HG02798 (cell line): Measurements from ENCODE around the gene CETP.
"Not testable (repeated sequence)": the region's sequence is repeated elsewhere in the genome, so short reads cannot be mapped to it uniquely, and the experiment has no call there.

Source experiments
- ATAC-seq: cut with Tn5 transposase; IDR thresholded peaks from one replicate; pipeline ENCODE4 v1.9.1; 2021; ENCODE audit warnings: mild to moderate bottlenecking; ENCODE audit not compliant: unreplicated experiment, poor library complexity

The CETP gene

DNA sequence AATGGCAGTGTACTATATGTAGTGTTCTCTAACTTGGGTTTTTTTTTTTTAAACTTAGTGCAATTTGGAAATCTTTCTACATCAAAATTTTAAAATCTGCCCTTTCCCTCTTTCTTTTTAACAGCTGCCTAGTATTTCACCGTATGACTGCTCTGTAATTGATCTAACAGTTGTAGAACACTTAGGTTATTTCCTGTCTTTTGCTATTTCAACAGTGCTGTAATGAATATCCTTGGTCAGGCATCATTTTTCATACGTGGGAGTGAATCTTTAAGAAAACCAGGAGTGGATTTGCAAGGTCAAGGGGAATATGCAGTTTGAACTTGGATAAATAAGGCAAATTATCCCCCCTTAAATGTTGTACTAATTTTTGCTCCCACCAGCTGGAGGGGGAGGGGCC, 31.5 kb downstream of the CETP start:
- ATAC-seq = no peak

GRCh38 chr16:56994311-56994710, 32.6 kb downstream of the CETP start:
- no peak for ATAC-seq

GRCh38 chr16:56995136-56995805, 33.5 kb downstream of the CETP start:
- no peak for ATAC-seq

- no peak for ATAC-seq
Measured at GRCh38 chr16:56997264-56997663, 35.5 kb downstream of the CETP start.

GRCh38 chr16:56997931-56998330, 36.2 kb downstream of the CETP start:
- no peak for ATAC-seq

DNA sequence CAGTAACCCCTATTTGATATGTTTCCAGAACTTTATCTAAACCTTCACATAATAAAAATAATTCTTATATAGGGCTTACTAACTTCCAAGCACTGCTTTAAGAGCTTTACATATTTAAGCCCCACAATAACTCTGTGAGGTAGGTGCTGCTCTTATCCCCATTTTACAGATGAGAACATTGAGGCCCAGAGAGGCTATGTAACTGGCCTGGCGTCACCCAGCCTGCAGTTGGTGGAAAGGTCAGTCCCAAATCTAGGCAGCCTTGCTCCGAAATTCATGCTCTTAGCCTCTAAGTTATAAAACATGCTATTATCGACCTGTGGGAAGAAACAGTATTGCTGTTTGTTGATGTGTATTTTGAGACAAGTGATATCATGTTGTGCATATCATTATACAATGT, 36.6 kb downstream of the CETP start:
- ATAC-seq = no peak

GRCh38 chr16:56998861-56999260, 37.1 kb downstream of the CETP start:
- ATAC-seq = no peak

DNA sequence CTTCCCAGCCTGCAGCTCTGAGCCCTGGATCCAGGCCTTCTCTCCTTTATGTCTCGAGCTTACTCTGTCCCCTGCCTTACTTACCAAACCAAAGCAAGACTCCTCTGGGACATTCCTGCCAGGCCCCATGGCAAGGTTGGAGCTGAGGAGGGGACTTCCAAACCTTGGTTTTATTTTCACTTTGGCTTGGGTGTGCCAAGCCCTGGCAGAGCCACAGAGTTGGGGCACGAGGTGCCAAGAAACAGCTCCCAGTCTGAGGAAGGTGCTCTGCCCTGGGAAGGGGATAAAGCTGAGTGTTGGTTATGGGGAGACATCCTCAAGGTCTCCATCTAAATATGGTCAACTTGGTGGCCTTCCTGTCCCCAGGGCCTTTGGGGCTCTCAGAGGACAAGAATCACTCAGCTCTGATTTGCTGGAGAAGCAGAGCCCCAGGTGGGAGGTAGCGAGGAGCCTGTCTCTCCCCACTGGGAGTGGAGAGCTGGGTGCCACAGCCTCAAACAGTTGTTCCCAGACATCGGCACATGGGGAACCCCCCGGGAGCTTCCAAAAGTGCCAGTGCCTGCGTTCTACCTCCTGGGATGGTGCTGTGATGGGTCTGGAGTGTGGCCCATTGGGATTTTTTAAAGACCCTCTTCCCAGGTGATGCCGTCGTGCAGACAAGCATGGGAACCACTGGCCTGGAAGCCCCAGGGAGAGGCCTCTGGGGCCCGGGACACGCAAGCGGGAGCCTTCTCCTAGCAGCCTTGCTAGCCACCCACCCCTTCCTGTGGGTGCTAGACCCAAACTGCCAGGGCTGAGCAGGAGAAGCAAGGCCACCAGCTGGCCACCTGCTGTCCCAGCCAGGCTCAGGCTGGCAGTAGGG, 37.9 kb downstream of the CETP start:
- no peak for ATAC-seq

- peak; percentile 33 for ATAC-seq
Measured at GRCh38 chr16:57000271-57001025, 38.7 kb downstream of the CETP start.

- ATAC-seq = no peak
Measured at GRCh38 chr16:57001026-57001679, 39.4 kb downstream of the CETP start.

DNA sequence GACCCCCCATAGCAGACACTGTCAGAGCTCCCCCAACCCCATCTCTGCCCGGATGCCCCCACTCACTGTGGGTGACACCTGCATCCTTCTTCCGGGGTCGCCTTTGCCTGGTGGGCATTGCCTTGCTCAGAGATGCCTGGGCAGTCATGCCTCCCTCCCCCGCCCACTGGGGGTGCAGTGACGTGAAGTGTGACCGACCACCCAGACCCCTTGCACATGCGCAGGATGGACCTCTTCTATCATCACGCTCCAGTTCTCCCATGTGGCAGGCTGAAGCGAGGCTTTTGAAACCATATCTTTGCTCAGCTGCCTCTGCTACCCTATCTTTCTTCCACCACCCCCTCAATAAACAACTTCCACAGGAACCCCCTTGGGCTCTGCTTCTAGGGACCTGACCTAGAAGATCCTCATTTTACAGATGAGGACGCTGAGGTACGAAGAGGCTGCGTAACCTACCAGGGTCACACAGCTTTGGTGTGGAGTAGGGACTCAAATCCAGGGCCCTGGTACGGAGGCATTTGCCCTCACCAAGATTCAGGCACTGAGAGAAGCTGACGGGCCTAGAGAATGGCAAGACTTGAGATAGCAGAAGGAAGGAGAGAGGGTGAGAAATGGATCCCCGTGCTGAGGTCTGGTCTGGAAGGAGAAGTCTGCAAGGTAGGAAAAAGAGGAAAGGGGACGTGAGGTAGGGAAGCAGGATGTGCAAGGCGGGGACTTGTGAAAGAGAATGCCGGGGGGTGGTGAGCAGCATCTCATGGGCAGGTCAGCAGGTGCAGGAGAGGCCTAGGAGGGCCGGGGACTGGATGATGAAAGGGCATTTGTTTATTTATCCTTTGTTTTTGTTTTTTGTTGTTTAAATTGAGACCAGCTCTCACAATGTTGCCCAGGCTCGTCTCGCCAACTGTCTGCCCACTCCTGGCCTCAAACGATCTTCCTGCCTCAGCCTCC, 42.0 kb downstream of the CETP start:
- no peak for ATAC-seq

DNA sequence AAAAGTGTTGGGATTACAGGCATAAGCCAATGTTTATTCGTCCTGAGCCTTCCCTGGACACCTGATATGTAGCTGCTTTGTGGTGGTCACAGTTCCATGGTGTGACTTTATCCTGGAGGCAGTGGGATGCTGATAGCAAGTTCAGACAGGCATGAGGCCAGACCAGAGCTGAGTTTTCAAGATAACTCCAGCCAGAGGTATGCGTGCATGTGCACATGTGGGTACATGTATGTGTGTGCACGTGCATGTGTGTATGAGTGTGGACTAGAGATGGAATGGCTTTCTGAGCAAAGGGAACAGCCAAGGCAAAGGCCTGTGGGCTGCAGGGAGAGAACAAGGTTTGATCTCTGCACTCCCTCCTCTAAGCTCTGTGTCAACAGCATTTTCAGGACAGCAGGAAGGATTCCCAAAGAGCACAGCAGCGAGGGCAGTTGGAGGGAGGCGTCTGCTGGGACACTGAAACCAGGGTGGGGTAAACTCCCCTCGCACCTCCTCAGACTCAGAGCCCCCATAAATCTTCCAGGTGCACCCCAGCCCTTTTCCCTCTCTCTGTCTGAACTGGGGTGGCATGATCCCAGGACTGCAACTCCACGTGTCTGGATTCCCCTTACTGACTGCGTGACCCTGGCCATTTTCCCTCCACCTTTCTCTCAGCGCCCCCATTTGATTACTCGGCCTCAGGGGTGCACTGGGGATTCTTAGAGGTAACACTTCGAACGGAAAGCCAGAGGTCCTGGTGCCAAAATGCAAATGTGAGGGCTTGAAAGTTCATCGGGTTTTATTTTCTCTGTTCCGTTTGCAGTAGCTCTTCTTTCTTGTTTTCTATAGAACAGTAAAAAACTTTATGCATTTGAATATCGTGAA, 42.9 kb downstream of the CETP start:
- ATAC-seq = no peak

DNA sequence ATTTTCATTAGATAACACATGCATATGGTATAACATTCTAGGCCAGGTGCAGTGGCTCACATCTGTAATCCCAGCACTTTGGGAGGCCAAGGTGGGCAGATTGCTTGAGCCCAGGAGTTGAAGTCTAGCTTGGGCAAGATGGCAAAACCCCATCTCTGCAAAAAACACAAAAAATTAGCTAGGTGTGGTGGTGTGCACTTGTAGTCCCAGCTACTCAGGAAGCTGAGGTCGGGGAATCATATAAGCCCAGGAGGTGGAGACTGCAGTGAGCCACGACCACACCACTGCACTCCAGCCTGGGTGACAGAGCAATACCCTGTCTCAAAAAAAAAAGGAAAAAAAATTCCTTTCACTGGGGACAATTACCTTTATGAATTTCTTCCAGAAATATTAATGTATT, 43.8 kb downstream of the CETP start:
- ATAC-seq = not testable (repeated sequence)

DNA sequence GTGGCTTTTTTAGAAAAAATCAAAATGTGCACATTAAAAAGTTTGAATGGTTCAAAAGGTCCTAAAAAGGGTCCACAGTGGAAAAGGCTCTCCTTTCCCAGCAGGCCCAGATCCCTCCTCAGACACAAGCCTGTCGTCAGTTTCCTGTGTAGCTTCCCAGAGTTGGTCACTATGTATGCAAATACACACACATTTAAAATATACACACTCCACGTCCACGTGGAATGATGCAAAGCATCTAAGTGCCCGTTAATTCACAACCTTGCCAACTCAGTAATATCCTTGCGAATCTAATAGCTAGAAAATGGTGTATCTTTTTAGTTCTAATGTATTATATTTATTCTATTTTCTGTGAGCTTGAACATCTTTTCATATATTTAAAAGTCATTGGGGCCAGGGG, 45.3 kb downstream of the CETP start:
- no peak for ATAC-seq

- no peak for ATAC-seq
Measured at GRCh38 chr16:57007530-57007929, 45.8 kb downstream of the CETP start.

DNA sequence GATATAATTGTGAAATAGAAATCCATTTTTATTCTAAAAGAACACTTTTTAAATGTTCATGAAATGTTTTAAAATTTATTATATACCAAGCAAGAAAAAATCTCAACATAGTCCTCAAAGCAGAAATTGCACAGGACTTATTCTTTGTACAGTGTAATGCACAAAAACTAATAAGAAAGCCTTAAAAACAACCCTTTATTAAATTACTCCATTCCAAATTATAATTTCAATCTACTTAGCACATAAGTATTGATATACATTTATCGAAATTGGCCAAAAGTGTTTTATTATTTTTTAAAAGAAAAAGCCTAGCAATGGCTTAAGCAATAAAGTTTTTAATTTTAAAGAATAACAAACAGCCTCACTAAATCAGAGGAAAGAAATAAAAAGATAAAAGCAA, 46.7 kb downstream of the CETP start:
- ATAC-seq = no peak

GRCh38 chr16:57009643-57010170, 48.0 kb downstream of the CETP start:
- ATAC-seq = no peak

DNA sequence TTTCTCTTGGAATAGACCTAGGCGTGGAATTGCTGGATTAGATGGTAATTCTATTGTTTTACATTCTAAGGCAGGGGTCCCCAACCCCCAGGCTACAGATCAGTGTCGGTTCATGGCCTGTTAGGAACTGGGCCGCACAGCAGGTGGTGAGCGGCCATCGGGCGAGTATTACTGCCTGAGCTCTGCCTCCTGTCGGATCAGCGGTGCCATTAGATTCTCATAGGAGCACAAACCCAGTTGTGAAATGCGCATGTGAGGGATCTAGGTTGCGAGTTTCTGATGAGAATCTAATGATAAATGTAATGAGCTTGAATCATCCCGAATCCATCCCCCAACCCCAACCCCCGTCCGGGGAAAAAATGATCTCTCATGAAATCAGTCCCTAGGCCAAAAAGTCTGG, 50.6 kb downstream of the CETP start:
- no peak for ATAC-seq
